Femur (tissue), 1 donor: Measurements from ENCODE around the gene TSACC.

Experiments
- DNase-seq: peaks from one replicate; pipeline ENCODE4 v3.0.0-alpha.2; 2017

The TSACC gene

GRCh38 chr1:156376958-156377919, 38.9 kb downstream of the TSACC start:
- no peak for DNase-seq

- no peak for DNase-seq
These were observed 40.2 kb downstream of the TSACC start for GRCh38 chr1:156378557-156378956.

- DNase-seq: no peak
These were observed 41.3 kb downstream of the TSACC start for GRCh38 chr1:156379420-156380165.

GRCh38 chr1:156382561-156382960, 44.2 kb downstream of the TSACC start:
- DNase-seq: no peak

- peak; percentile 66 for DNase-seq
These were observed 44.7 kb downstream of the TSACC start for GRCh38 chr1:156383023-156383422.

GRCh38 chr1:156384007-156384406, 45.7 kb downstream of the TSACC start:
- DNase-seq: no peak

GRCh38 chr1:156384658-156385057, 46.3 kb downstream of the TSACC start:
- no peak for DNase-seq

- peak; percentile 73 for DNase-seq
These were observed 47.3 kb downstream of the TSACC start for GRCh38 chr1:156385534-156386031.

- DNase-seq: no peak
These were observed 48.0 kb downstream of the TSACC start for GRCh38 chr1:156386134-156386901.

GRCh38 chr1:156386949-156387869, 48.9 kb downstream of the TSACC start:
- DNase-seq: no peak

- no peak for DNase-seq
These were observed 49.5 kb downstream of the TSACC start for GRCh38 chr1:156387870-156388173.

- no peak for DNase-seq
These were observed 50.1 kb downstream of the TSACC start for GRCh38 chr1:156388174-156389137.

GRCh38 chr1:156389311-156389710, 51.0 kb downstream of the TSACC start:
- DNase-seq: no peak

- DNase-seq: no peak
These were observed 52.4 kb downstream of the TSACC start for GRCh38 chr1:156390469-156391365.

- DNase-seq: no peak
These were observed 53.0 kb downstream of the TSACC start for GRCh38 chr1:156391366-156391677.

- DNase-seq: no peak
These were observed 53.4 kb downstream of the TSACC start for GRCh38 chr1:156391701-156392100.

GRCh38 chr1:156392452-156392853, 54.1 kb downstream of the TSACC start:
- no peak for DNase-seq

GRCh38 chr1:156393095-156393494, 54.8 kb downstream of the TSACC start:
- no peak for DNase-seq

GRCh38 chr1:156394082-156394481, 55.8 kb downstream of the TSACC start:
- no peak for DNase-seq
